Measurements from ENCODE around the gene SIGLEC1.

- TF ChIP-seq EZH2 (IDR thresholded peaks at IDR 0.05) (no peak), POLR2AphosphoS5 (IDR thresholded peaks at IDR 0.05; ENCODE audit: borderline replicate concordance, low read depth, low read length) (no peak)
Observed at GRCh38 chr20:3719046-3719445, 6.6 kb upstream of the SIGLEC1 start.

Data from SK-N-MC (cell line).